HepG2 (cell line): ENCODE data around the gene WDR59. TPM values are rescaled to one million over a fixed set of nuclear protein-coding genes. Genes with fewer than 3 reads are reported as not detected.

ENCODE experiments used
- CENPX ChIP-seq: sonication (generic); formaldehyde crosslinking; IDR thresholded peaks from 2 replicates; pipeline ENCODE4 v1.9.0; 2021; ENCODE audit warnings: mild to moderate bottlenecking, missing genetic modification reagents, moderate library complexity
- ELF1 ChIP-seq: sonication (generic); formaldehyde crosslinking; IDR thresholded peaks from 2 replicates; pipeline ENCODE4 v1.4.0; 2020; ENCODE audit warnings: missing genetic modification reagents
- HMG20A ChIP-seq: IDR thresholded peaks from 2 replicates; pipeline ENCODE4 v1.6.1; 2016; ENCODE audit warnings: borderline replicate concordance
- ISL2 ChIP-seq: sonication (generic); formaldehyde crosslinking; IDR thresholded peaks from 2 replicates; pipeline ENCODE4 v1.5.0; 2020; ENCODE audit warnings: missing genetic modification reagents
- NCOA1 ChIP-seq: sonication (generic); formaldehyde crosslinking; IDR thresholded peaks from 2 replicates; pipeline ENCODE4 v1.9.0; 2021; ENCODE audit warnings: missing genetic modification reagents
- SOX6 ChIP-seq, 2 experiments: fragments of 450-650 bp in 1 of 2; sonication (generic) in 1 of 2; formaldehyde crosslinking in 1 of 2; IDR thresholded peaks; 2 replicates each; pipeline versions ENCODE4 v1.4.0 to v1.6.1; 2017 to 2020; ENCODE audit warnings: antibody characterized with exemption in 1 of 2, mild to moderate bottlenecking in 1 of 2, missing genetic modification reagents in 1 of 2
- TCF7L2 ChIP-seq: IDR thresholded peaks from 2 replicates; pipeline ENCODE4 v1.6.1; 2011; ENCODE audit warnings: mild to moderate bottlenecking, low read depth, low read length, moderate library complexity
- TSC22D2 ChIP-seq: sonication (generic); formaldehyde crosslinking; IDR thresholded peaks from 2 replicates; pipeline ENCODE4 v1.5.1; 2020; ENCODE audit warnings: missing genetic modification reagents, mild to moderate bottlenecking, borderline replicate concordance
- ZEB1 ChIP-seq: IDR thresholded peaks from 2 replicates; pipeline ENCODE4 v1.6.1; 2012; ENCODE audit warnings: mild to moderate bottlenecking, low read depth, inconsistent platforms; ENCODE audit not compliant: insufficient replicate concordance
- ZNF317 ChIP-seq: sonication (generic); formaldehyde crosslinking; IDR thresholded peaks from 2 replicates; pipeline ENCODE4 v1.5.0; 2020; ENCODE audit warnings: mild to moderate bottlenecking, missing genetic modification reagents
- ZNF430 ChIP-seq: sonication (generic); formaldehyde crosslinking; IDR thresholded peaks from 2 replicates; pipeline ENCODE4 v1.9.0; 2021; ENCODE audit warnings: mild to moderate bottlenecking, missing genetic modification reagents
- ZNF747 ChIP-seq: sonication (generic); formaldehyde crosslinking; IDR thresholded peaks from 2 replicates; pipeline ENCODE4 v1.8.1; 2023; ENCODE audit warnings: missing genetic modification reagents, mild to moderate bottlenecking, borderline replicate concordance
- ZNF816 ChIP-seq: sonication (generic); formaldehyde crosslinking; IDR thresholded peaks from 2 replicates; pipeline ENCODE4 v1.8.0; 2022; ENCODE audit warnings: missing genetic modification reagents, mild to moderate bottlenecking, borderline replicate concordance
- polyA plus RNA-seq, 8 experiments: library from polyadenylated mRNA; depleted of rRNA in 3 of 8; stranded (reverse) in 7 of 8; unstranded in 1 of 8; fragments of >200 nt; fragmentation: Illumina TruSeq in 4 of 8; extraction: Trizol in 4 of 8; gene quantifications; 2 replicates each; pipeline versions ENCODE4 v1.2.1 to v1.2.3, GENCODE V29; 2011 to 2016; ENCODE audit warnings: low read depth in 4 of 8, missing spikeins in 1 of 8, mixed read lengths in 1 of 8; ENCODE audit not compliant: insufficient read depth in 1 of 8
- total RNA-seq, 5 experiments: library from RNA; depleted of rRNA; stranded (reverse); fragments of >200 nt; fragmentation: Illumina TruSeq; extraction: Trizol; gene quantifications; 2 replicates each; pipeline ENCODE4 v1.2.3, GENCODE V29; 2016; ENCODE audit warnings: low read depth in 1 of 5
- TF ChIP-seq, protein P1 (sequence below), 2 experiments: sonication (generic) in 1 of 2; formaldehyde crosslinking in 1 of 2; IDR thresholded peaks; 2 replicates each; pipeline versions ENCODE4 v1.6.1 to v1.9.0; 2014 to 2022; ENCODE audit warnings: antibody characterized with exemption in 1 of 2, borderline replicate concordance in 1 of 2, inconsistent platforms in 1 of 2, low read depth in 1 of 2, missing genetic modification reagents in 1 of 2
- TF ChIP-seq, protein P2 (sequence below): sonication (generic); formaldehyde crosslinking; IDR thresholded peaks from 2 replicates; pipeline ENCODE4 v1.8.0; 2022; ENCODE audit warnings: mild to moderate bottlenecking, missing genetic modification reagents
- TF ChIP-seq, protein P3 (sequence below): sonication (generic); formaldehyde crosslinking; IDR thresholded peaks from 2 replicates; pipeline ENCODE4 v1.5.1; 2020; ENCODE audit warnings: mild to moderate bottlenecking, missing genetic modification reagents
- TF ChIP-seq, protein P4 (sequence below): sonication (generic); formaldehyde crosslinking; IDR thresholded peaks from 2 replicates; pipeline ENCODE4 v1.4.0; 2020; ENCODE audit warnings: missing genetic modification reagents

Gene WDR59
- total and polyA plus RNA-seq, 2 of the 13 experiments (the other 11 are each of a cell fraction or from before 2014, with no cell fraction given) = 65.2 to 306 TPM

DNA sequence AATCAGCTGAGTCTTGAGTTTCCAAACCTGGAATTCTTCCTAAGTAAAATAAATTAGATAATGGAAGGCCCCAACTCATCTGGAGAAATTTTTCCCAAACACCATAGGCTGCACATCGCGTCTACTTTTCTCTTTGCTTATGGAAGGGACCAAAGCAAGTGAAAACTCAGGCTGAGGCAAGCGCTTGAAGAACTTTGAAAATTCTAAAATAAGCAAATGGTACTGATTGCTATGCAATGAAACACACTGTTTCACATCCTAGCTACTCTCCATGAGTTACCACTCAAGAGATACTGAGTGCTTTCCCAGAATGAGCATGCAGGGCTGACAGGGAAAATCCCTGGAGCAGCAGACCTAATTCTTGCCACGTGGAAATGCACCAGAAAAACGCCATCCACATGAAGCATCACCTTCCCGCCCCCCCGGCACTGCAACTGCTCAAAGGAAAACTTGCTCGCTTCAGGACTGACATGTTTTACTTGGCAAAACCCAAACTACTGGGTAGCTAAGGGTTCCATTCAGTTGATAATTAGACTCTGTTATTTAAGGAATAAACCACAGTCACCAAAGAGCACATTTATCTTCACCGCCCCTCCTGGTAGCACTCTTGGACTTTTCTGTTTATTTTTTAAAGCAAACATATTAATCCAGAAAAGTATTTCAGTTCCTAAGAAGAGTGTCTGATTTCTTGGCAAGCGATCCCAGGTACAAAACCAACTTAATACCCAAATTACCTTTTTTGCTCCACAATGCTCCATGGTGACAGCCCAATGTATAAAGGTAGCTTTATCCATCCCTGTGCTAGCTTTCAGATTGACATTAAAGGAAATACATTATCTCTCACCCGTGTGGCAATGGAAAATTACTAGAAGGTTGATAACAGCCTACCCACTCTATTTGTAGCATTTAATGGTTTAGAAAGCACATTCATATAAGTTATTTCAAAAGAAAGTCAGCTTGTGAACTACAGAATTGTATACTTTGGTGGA is 62.5 kb downstream of the WDR59 start (continued):
- TF ChIP-seq, protein P1, sequence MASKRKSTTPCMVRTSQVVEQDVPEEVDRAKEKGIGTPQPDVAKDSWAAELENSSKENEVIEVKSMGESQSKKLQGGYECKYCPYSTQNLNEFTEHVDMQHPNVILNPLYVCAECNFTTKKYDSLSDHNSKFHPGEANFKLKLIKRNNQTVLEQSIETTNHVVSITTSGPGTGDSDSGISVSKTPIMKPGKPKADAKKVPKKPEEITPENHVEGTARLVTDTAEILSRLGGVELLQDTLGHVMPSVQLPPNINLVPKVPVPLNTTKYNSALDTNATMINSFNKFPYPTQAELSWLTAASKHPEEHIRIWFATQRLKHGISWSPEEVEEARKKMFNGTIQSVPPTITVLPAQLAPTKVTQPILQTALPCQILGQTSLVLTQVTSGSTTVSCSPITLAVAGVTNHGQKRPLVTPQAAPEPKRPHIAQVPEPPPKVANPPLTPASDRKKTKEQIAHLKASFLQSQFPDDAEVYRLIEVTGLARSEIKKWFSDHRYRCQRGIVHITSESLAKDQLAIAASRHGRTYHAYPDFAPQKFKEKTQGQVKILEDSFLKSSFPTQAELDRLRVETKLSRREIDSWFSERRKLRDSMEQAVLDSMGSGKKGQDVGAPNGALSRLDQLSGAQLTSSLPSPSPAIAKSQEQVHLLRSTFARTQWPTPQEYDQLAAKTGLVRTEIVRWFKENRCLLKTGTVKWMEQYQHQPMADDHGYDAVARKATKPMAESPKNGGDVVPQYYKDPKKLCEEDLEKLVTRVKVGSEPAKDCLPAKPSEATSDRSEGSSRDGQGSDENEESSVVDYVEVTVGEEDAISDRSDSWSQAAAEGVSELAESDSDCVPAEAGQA (IDR thresholded peaks at IDR 0.05; ENCODE audit: low read depth) = no peak
- TF ChIP-seq, protein P1 (CRISPR knock-in tag; IDR thresholded peaks at IDR 0.05; ENCODE audit: borderline replicate concordance) = no peak
- TF ChIP-seq, protein P2, sequence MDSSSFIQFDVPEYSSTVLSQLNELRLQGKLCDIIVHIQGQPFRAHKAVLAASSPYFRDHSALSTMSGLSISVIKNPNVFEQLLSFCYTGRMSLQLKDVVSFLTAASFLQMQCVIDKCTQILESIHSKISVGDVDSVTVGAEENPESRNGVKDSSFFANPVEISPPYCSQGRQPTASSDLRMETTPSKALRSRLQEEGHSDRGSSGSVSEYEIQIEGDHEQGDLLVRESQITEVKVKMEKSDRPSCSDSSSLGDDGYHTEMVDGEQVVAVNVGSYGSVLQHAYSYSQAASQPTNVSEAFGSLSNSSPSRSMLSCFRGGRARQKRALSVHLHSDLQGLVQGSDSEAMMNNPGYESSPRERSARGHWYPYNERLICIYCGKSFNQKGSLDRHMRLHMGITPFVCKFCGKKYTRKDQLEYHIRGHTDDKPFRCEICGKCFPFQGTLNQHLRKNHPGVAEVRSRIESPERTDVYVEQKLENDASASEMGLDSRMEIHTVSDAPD = 0 out of 2 replicates have a peak, but pooled peaks have one; percentile 39
- TF ChIP-seq SOX6 (IDR thresholded peaks at IDR 0.05) = no peak
- TF ChIP-seq SOX6 (CRISPR knock-in tag; IDR thresholded peaks at IDR 0.05) = peak; percentile 63
- TF ChIP-seq, protein P3, sequence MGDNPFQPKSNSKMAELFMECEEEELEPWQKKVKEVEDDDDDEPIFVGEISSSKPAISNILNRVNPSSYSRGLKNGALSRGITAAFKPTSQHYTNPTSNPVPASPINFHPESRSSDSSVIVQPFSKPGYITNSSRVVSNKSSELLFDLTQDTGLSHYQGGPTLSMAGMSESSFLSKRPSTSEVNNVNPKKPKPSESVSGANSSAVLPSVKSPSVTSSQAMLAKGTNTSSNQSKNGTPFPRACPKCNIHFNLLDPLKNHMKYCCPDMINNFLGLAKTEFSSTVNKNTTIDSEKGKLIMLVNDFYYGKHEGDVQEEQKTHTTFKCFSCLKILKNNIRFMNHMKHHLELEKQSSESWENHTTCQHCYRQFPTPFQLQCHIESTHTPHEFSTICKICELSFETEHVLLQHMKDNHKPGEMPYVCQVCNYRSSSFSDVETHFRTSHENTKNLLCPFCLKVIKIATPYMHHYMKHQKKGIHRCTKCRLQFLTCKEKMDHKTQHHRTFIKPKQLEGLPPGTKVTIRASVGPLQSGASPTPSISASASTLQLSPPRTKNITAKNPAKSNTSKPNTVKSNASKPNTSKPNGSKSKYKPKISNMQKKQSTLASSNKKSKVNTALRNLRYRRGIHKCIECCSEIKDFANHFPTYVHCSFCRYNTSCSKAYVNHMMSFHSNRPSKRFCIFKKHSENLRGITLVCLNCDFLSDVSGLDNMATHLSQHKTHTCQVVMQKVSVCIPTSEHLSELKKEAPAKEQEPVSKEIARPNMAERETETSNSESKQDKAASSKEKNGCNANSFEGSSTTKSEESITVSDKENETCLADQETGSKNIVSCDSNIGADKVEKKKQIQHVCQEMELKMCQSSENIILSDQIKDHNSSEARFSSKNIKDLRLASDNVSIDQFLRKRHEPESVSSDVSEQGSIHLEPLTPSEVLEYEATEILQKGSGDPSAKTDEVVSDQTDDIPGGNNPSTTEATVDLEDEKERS = no peak
- TF ChIP-seq ZNF430 (CRISPR knock-in tag) = no peak
- 0 out of 2 replicates have a peak, but pooled peaks have one; percentile 30 for TF ChIP-seq ZNF317 (CRISPR knock-in tag)
- TF ChIP-seq, protein P4, sequence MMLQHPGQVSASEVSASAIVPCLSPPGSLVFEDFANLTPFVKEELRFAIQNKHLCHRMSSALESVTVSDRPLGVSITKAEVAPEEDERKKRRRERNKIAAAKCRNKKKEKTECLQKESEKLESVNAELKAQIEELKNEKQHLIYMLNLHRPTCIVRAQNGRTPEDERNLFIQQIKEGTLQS (CRISPR knock-in tag) = no peak
- TF ChIP-seq ZNF816 (CRISPR knock-in tag) = no peak
- TF ChIP-seq ISL2 (CRISPR knock-in tag) = peak; percentile 80
- TF ChIP-seq TCF7L2 = no peak
- no peak for TF ChIP-seq ZEB1
- TF ChIP-seq HMG20A (CRISPR knock-in tag) = no peak
- no peak for TF ChIP-seq ELF1 (CRISPR knock-in tag)
- no peak for TF ChIP-seq TSC22D2 (CRISPR knock-in tag)
- TF ChIP-seq ZNF747 (CRISPR knock-in tag) = no peak
- TF ChIP-seq CENPX (CRISPR knock-in tag) = no peak
- TF ChIP-seq NCOA1 (CRISPR knock-in tag) = no peak
